HepG2 (cell line): ENCODE data around the gene PDGFRA. TPM values are rescaled to one million over a fixed set of nuclear protein-coding genes. Genes with fewer than 3 reads are reported as not detected.

Experiments used
- FOSL2 ChIP-seq: sonication (generic); formaldehyde crosslinking; IDR thresholded peaks from 2 replicates; pipeline ENCODE4 v1.4.0; 2020; ENCODE audit warnings: missing genetic modification reagents
- FOXO1 ChIP-seq: sonication (generic); formaldehyde crosslinking; IDR thresholded peaks from 2 replicates; pipeline ENCODE4 v1.4.0; 2020; ENCODE audit warnings: missing genetic modification reagents
- GZF1 ChIP-seq: sonication (generic); formaldehyde crosslinking; IDR thresholded peaks from 2 replicates; pipeline ENCODE4 v1.5.1; 2020; ENCODE audit warnings: mild to moderate bottlenecking, missing genetic modification reagents
- ISX ChIP-seq: sonication (generic); formaldehyde crosslinking; conservative IDR thresholded peaks from 2 replicates; pipeline ENCODE4 v1.5.0; 2020; ENCODE audit warnings: missing genetic modification reagents
- JUN ChIP-seq: sonication (generic); formaldehyde crosslinking; IDR thresholded peaks from 2 replicates; pipeline ENCODE4 v1.4.0; 2020; ENCODE audit warnings: mild to moderate bottlenecking, missing genetic modification reagents
- JUND ChIP-seq: sonication (generic); formaldehyde crosslinking; IDR thresholded peaks from 2 replicates; pipeline ENCODE4 v1.8.0; 2022; ENCODE audit warnings: mild to moderate bottlenecking, missing genetic modification reagents
- MTA1 ChIP-seq: sonication (generic); formaldehyde crosslinking; IDR thresholded peaks from 2 replicates; pipeline ENCODE4 v1.4.0; 2020; ENCODE audit warnings: missing genetic modification reagents, mild to moderate bottlenecking, borderline replicate concordance
- PLRG1 ChIP-seq: fragments of 450-650 bp; conservative IDR thresholded peaks from 2 replicates; pipeline ENCODE4 v1.6.1; 2016
- POLR2AphosphoS5 ChIP-seq: IDR thresholded peaks from 2 replicates; pipeline ENCODE4 v1.6.1; 2012; ENCODE audit warnings: low read depth, low read length
- REL ChIP-seq: sonication (generic); formaldehyde crosslinking; conservative IDR thresholded peaks from 2 replicates; pipeline ENCODE4 v1.8.0; 2022; ENCODE audit warnings: mild to moderate bottlenecking, missing genetic modification reagents, moderate library complexity
- REPIN1 ChIP-seq: sonication (generic); formaldehyde crosslinking; IDR thresholded peaks from 2 replicates; pipeline ENCODE4 v1.8.0; 2022; ENCODE audit warnings: missing genetic modification reagents, low read depth, mild to moderate bottlenecking, borderline replicate concordance
- TP53 ChIP-seq: sonication (generic); formaldehyde crosslinking; conservative IDR thresholded peaks from 2 replicates; pipeline ENCODE4 v1.4.0; 2020; ENCODE audit warnings: missing genetic modification reagents
- ZNF296 ChIP-seq: sonication (generic); formaldehyde crosslinking; conservative IDR thresholded peaks from 2 replicates; pipeline ENCODE4 v1.5.0; 2020; ENCODE audit warnings: mild to moderate bottlenecking, missing genetic modification reagents
- ZNF781 ChIP-seq: sonication (generic); formaldehyde crosslinking; IDR thresholded peaks from 2 replicates; pipeline ENCODE4 v1.5.1; 2020; ENCODE audit warnings: borderline replicate concordance, mild to moderate bottlenecking, missing genetic modification reagents; ENCODE audit errors: not compliant biosample characterization
- ZNF788 ChIP-seq: sonication (generic); formaldehyde crosslinking; IDR thresholded peaks from 2 replicates; pipeline ENCODE4 v1.5.0; 2020; ENCODE audit warnings: mild to moderate bottlenecking, missing genetic modification reagents, borderline replicate concordance
- ZSCAN22 ChIP-seq: sonication (generic); formaldehyde crosslinking; IDR thresholded peaks from 2 replicates; pipeline ENCODE4 v1.4.0; 2020; ENCODE audit warnings: mild to moderate bottlenecking, missing genetic modification reagents
- polyA plus RNA-seq, 8 experiments: library from polyadenylated mRNA; depleted of rRNA in 3 of 8; stranded (reverse) in 7 of 8; unstranded in 1 of 8; fragments of >200 nt; fragmentation: Illumina TruSeq in 4 of 8; extraction: Trizol in 4 of 8; gene quantifications; 2 replicates each; pipeline versions ENCODE4 v1.2.1 to v1.2.3, GENCODE V29; 2011 to 2016; ENCODE audit warnings: low read depth in 4 of 8, missing spikeins in 1 of 8, mixed read lengths in 1 of 8; ENCODE audit not compliant: insufficient read depth in 1 of 8
- total RNA-seq, 5 experiments: library from RNA; depleted of rRNA; stranded (reverse); fragments of >200 nt; fragmentation: Illumina TruSeq; extraction: Trizol; gene quantifications; 2 replicates each; pipeline ENCODE4 v1.2.3, GENCODE V29; 2016; ENCODE audit warnings: low read depth in 1 of 5
- TF ChIP-seq, protein P1 (sequence below): sonication (generic); formaldehyde crosslinking; IDR thresholded peaks from 2 replicates; pipeline ENCODE4 v1.5.0; 2020; ENCODE audit warnings: missing genetic modification reagents, mild to moderate bottlenecking, borderline replicate concordance
- TF ChIP-seq, protein P2 (sequence below): sonication (generic); formaldehyde crosslinking; conservative IDR thresholded peaks from 2 replicates; pipeline ENCODE4 v1.4.0; 2020; ENCODE audit warnings: missing genetic modification reagents
- TF ChIP-seq, protein P3 (sequence below): sonication (generic); formaldehyde crosslinking; IDR thresholded peaks from 2 replicates; pipeline ENCODE4 v1.4.0; 2020; ENCODE audit warnings: mild to moderate bottlenecking, missing genetic modification reagents
- TF ChIP-seq, protein P4 (sequence below): sonication (generic); formaldehyde crosslinking; IDR thresholded peaks from 2 replicates; pipeline ENCODE4 v1.8.1; 2023; ENCODE audit warnings: mild to moderate bottlenecking, missing genetic modification reagents
- TF ChIP-seq, protein P5 (sequence below): sonication (generic); formaldehyde crosslinking; IDR thresholded peaks from 2 replicates; pipeline ENCODE4 v1.4.0; 2020; ENCODE audit warnings: missing genetic modification reagents, borderline replicate concordance

Gene PDGFRA
- total and polyA plus RNA-seq, 2 of the 13 experiments (the other 11 are each of a cell fraction or from before 2014, with no cell fraction given), result 0.04 TPM; not detected in 1

DNA sequence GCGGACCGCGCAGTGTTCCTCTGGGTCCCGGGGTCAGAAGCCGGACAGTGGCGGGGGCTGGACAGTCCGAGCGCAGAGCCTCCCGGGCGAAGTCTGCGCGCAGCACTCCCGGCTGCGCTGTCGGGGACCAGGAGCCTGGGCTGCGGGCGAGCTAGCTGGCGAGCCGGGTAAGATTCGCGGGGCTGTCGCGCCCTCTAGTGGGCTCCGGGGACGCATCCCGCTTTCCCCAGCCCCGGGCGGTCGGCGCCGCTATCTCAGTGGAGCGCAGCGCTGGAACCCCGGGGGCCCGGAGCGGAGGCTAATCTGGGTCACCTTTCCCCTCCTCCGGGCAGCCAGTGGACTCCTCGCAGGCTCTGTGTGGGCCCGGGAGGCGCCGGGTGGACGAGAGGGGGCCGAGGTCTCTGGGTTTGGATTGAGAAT lies 4.2 kb downstream of the PDGFRA start (continued):
- no peak for TF ChIP-seq ZNF781 (CRISPR knock-in tag)
- TF ChIP-seq, protein P1, sequence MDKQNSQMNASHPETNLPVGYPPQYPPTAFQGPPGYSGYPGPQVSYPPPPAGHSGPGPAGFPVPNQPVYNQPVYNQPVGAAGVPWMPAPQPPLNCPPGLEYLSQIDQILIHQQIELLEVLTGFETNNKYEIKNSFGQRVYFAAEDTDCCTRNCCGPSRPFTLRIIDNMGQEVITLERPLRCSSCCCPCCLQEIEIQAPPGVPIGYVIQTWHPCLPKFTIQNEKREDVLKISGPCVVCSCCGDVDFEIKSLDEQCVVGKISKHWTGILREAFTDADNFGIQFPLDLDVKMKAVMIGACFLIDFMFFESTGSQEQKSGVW (CRISPR knock-in tag), result no peak
- TF ChIP-seq REPIN1 (CRISPR knock-in tag), result 0 out of 2 replicates have a peak, but pooled peaks have one; percentile 56
- no peak for TF ChIP-seq ISX (CRISPR knock-in tag)
- TF ChIP-seq ZSCAN22 (CRISPR knock-in tag), result no peak
- 0 out of 2 replicates have a peak, but pooled peaks have one; percentile 27 for TF ChIP-seq FOSL2 (CRISPR knock-in tag)
- no peak for TF ChIP-seq TP53
- no peak for TF ChIP-seq JUN (CRISPR knock-in tag)
- TF ChIP-seq ZNF296 (CRISPR knock-in tag), result no peak
- peak; percentile 31; the same call in 1 of the 2 replicates for TF ChIP-seq ZNF788 (CRISPR knock-in tag)
- TF ChIP-seq MTA1 (CRISPR knock-in tag), result no peak
- TF ChIP-seq, protein P2, sequence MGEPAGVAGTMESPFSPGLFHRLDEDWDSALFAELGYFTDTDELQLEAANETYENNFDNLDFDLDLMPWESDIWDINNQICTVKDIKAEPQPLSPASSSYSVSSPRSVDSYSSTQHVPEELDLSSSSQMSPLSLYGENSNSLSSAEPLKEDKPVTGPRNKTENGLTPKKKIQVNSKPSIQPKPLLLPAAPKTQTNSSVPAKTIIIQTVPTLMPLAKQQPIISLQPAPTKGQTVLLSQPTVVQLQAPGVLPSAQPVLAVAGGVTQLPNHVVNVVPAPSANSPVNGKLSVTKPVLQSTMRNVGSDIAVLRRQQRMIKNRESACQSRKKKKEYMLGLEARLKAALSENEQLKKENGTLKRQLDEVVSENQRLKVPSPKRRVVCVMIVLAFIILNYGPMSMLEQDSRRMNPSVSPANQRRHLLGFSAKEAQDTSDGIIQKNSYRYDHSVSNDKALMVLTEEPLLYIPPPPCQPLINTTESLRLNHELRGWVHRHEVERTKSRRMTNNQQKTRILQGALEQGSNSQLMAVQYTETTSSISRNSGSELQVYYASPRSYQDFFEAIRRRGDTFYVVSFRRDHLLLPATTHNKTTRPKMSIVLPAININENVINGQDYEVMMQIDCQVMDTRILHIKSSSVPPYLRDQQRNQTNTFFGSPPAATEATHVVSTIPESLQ, result no peak
- TF ChIP-seq, protein P3, sequence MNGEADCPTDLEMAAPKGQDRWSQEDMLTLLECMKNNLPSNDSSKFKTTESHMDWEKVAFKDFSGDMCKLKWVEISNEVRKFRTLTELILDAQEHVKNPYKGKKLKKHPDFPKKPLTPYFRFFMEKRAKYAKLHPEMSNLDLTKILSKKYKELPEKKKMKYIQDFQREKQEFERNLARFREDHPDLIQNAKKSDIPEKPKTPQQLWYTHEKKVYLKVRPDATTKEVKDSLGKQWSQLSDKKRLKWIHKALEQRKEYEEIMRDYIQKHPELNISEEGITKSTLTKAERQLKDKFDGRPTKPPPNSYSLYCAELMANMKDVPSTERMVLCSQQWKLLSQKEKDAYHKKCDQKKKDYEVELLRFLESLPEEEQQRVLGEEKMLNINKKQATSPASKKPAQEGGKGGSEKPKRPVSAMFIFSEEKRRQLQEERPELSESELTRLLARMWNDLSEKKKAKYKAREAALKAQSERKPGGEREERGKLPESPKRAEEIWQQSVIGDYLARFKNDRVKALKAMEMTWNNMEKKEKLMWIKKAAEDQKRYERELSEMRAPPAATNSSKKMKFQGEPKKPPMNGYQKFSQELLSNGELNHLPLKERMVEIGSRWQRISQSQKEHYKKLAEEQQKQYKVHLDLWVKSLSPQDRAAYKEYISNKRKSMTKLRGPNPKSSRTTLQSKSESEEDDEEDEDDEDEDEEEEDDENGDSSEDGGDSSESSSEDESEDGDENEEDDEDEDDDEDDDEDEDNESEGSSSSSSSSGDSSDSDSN (CRISPR knock-in tag), result peak; percentile 89
- TF ChIP-seq GZF1, result peak; percentile 91
- TF ChIP-seq POLR2AphosphoS5, result no peak
- TF ChIP-seq PLRG1, result no peak
- no peak for TF ChIP-seq REL (CRISPR knock-in tag)
- TF ChIP-seq, protein P4, sequence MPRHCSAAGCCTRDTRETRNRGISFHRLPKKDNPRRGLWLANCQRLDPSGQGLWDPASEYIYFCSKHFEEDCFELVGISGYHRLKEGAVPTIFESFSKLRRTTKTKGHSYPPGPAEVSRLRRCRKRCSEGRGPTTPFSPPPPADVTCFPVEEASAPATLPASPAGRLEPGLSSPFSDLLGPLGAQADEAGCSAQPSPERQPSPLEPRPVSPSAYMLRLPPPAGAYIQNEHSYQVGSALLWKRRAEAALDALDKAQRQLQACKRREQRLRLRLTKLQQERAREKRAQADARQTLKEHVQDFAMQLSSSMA, result no peak
- TF ChIP-seq JUND (CRISPR knock-in tag), result no peak
- TF ChIP-seq, protein P5, sequence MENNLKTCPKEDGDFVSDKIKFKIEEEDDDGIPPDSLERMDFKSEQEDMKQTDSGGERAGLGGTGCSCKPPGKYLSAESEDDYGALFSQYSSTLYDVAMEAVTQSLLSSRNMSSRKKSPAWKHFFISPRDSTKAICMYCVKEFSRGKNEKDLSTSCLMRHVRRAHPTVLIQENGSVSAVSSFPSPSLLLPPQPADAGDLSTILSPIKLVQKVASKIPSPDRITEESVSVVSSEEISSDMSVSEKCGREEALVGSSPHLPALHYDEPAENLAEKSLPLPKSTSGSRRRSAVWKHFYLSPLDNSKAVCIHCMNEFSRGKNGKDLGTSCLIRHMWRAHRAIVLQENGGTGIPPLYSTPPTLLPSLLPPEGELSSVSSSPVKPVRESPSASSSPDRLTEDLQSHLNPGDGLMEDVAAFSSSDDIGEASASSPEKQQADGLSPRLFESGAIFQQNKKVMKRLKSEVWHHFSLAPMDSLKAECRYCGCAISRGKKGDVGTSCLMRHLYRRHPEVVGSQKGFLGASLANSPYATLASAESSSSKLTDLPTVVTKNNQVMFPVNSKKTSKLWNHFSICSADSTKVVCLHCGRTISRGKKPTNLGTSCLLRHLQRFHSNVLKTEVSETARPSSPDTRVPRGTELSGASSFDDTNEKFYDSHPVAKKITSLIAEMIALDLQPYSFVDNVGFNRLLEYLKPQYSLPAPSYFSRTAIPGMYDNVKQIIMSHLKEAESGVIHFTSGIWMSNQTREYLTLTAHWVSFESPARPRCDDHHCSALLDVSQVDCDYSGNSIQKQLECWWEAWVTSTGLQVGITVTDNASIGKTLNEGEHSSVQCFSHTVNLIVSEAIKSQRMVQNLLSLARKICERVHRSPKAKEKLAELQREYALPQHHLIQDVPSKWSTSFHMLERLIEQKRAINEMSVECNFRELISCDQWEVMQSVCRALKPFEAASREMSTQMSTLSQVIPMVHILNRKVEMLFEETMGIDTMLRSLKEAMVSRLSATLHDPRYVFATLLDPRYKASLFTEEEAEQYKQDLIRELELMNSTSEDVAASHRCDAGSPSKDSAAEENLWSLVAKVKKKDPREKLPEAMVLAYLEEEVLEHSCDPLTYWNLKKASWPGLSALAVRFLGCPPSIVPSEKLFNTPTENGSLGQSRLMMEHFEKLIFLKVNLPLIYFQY (CRISPR knock-in tag), result no peak
- TF ChIP-seq FOXO1 (CRISPR knock-in tag), result peak; percentile 32; the same call in 1 of the 2 replicates
